Esophagus squamous epithelium (tissue), 4 donors: Measurements from ENCODE around the gene STPG1.

ENCODE experiments used
- CTCF ChIP-seq, 6 experiments: fragments of 450-650 bp in 4 of 6; fragments of 200-600 bp in 2 of 6; sonication (generic) in 2 of 6; IDR thresholded peaks; one replicate each; pipeline ENCODE4 v1.5.1; 2016 to 2019; ENCODE audit warnings: antibody characterized with exemption in 6 of 6, mild to moderate bottlenecking in 4 of 6, moderate library complexity in 4 of 6
- POLR2A ChIP-seq, 4 donors: fragments of 450-650 bp; IDR thresholded peaks; one replicate each; pipeline ENCODE4 v1.6.1; 2017; ENCODE audit warnings: antibody characterized with exemption in 4 of 4, mild to moderate bottlenecking in 4 of 4, moderate library complexity in 3 of 4

DNA sequence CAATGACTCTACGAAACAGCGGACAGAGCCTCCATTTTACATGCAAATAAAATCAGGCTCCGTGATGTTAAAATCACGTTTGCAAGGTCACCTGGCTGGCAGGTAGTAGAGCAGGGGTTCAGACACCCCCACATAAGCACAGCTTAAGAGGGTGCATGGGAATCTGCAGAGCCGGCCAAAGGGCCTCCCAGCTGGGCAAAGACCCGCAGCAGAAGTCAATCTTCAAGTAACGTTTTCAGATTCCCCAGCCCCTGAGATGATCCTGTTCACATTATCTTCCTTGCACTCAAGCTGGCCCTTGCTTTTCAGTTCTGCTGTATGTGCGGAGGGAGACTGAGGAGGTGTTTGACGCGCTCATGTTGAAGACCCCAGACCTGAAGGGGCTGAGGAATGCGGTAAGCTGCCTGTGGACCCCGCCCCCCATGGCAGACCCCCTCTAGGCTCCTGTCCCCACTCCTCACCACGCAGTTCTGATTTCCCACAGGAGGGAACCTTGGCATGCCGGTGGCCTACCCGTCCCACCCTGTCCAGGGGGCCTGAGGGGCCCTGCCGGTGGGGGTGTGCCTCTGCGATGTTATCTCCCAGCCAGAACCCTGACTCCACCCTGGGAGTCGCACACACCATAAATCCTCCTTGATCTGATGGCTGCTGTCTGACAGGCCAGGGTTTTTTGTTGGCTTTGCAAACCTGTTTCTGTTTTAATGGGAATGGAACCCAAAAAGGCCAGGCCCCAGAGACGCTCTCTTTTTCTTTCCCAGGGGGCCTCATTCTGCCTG lies 66.2 kb downstream of the STPG1 start:
- TF ChIP-seq POLR2A (IDR thresholded peaks at IDR 0.05) = no peak
- no peak for TF ChIP-seq CTCF (IDR thresholded peaks at IDR 0.05)
